ENCODE data around the gene DCLRE1B. TPM values are rescaled to one million over a fixed set of nuclear protein-coding genes. Genes with fewer than 3 reads are reported as not detected.

The DCLRE1B gene
- total RNA-seq: 0.55 and 0.57 TPM in 2 replicates

DNA sequence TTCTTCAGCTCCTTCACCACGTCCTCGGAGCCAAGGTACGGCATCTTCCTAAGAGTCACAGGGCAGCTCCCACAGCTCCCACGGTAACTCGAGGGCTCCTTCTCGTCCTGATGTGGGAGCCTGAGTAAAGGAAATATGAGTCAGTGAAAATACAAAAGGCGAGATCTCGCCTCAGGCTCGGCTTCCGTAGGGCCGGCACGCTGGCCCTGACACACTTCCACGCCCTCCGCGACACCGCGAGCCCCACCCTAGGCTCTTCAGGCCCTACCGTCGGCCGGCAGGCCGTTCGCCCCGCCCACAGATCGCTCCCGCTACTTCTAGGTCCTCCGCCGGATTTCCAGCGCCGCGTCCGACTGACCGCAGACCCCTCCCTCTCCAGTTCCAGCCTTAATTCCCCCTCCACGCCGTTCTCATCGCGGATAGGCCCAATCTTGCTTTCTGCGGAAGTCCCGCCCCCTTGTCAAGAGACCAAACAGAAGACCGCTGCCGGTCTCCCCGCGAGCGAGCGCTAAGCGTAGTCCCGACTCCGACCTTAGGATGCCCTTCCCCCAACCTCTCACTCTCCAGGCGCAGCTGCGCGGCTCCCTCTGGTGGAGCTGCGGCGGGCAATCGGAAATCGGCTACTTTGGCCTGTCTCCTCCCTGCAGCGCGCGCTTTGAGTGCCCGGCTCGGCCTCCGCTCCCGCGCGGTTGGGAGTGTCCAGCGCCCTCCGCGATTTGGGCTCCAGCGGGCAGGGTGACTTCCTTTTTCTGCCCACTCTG, at the start of gene DCLRE1B, which contains the start of gene AP4B1:
Gene DCLRE1B, plus strand, starts transcription at position 653 of the 761 bp plus-strand sequence. CDS start 261 bp downstream, outside the sequence.
Gene AP4B1, minus strand, starts transcription at position 126 of the 761 bp plus-strand sequence. Its CDS starts 82 bp downstream, at position 44.

DNA sequence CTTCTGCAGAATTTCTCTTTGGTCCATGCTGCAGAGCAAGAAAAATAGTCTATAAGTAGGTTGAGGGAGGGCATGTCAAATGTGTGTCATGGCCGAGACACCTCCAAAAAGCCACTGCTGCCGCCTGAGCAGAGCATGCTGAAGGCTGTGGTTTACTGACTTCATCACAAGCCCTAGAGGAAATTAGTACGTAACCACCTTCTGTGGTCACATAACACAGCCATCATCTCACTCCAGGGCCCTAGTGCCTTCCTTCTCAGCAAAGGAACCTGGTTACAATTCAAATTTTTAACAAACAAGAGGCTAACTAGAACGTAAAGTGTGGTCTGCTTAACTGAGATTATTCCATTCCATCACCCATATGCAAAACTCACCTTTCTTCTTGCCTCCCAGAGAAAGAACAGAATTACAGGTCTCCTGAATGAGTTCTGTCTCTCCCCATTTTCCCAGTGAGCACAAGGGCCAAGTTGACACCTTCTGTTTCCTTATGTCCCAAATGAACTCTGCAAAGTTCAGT, 33.5 kb upstream of the DCLRE1B start, which contains the start of gene PTPN22:
Gene PTPN22, minus strand, starts transcription at position 116 of the 517 bp plus-strand sequence.

GRCh38 chr1:113887402-113888175, 17.5 kb upstream of the DCLRE1B start, which contains the start of gene BCL2L15:
Gene BCL2L15, minus strand, starts transcription at chr1:113887581. Its CDS starts 206 bp downstream, at chr1:113887375.

GRCh38 chr1:113928941-113929749, 24.0 kb downstream of the DCLRE1B start, which contains the start of gene HIPK1:
Gene HIPK1, plus strand, starts transcription at chr1:113929324.

Other genes with a start within 250 kb of the DCLRE1B start
- gene PHTF1, start 145.8 kb upstream of the DCLRE1B start, total RNA-seq: 29.3 and 32.9 TPM in 2 replicates
- 7.9 and 9.0 TPM in 2 replicates for gene RSBN1, start 92.8 kb upstream of the DCLRE1B start, total RNA-seq
- 0.28 and 0.55 TPM in 2 replicates for gene PTPN22, start 33.6 kb upstream of the DCLRE1B start, total RNA-seq
- 0.09 and 0.14 TPM in 2 replicates for gene BCL2L15, start 17.7 kb upstream of the DCLRE1B start, total RNA-seq
- gene AP4B1, start 527 bp upstream of the DCLRE1B start, total RNA-seq: 11.7 and 12.4 TPM in 2 replicates
- gene HIPK1, start 24.0 kb downstream of the DCLRE1B start, total RNA-seq: 16.2 and 17.7 TPM in 2 replicates
- gene OLFML3, start 74.1 kb downstream of the DCLRE1B start, total RNA-seq: 140 and 191 TPM in 2 replicates
- gene SYT6, start 248.5 kb downstream of the DCLRE1B start, total RNA-seq: not detected in 2 replicates

Measured in smooth muscle cell of bladder (primary cell).